ENCODE measurements around the gene LRRN2.
"Not testable (repeated sequence)": the region's sequence is repeated elsewhere in the genome, so short reads cannot be mapped to it uniquely, and the experiment has no call there.

LRRN2 gene

GRCh38 chr1:204685236-204686006 lies at the start of gene LRRN2:
LRRN2 (minus strand) TSS chr1:204685738; CDS start chr1:204619992, 65,746 bp downstream.
- peak; percentile 14 for DNase-seq

DNA sequence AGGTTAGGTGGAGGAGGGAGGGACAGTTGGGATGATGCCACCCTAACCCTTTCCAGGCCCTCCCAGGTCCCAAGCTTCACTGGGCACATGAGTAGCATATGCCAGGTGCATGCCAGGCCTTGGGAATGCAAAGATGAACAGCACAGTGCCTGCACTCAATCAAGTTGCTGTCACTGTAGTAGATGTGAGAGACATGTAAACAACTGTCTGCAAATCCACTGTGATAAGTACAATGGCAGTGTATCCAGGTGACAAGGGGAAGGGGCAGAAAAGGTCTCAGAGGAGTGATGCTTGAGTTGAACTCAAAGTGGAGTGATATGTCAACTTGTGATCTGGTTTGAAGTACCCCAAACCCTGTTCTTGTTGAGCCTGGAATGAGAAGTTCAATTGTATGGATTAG lies 49.5 kb upstream of the LRRN2 start:
- no peak for DNase-seq

- no peak for DNase-seq
Measured at GRCh38 chr1:204733869-204734596, 48.5 kb upstream of the LRRN2 start.

DNA sequence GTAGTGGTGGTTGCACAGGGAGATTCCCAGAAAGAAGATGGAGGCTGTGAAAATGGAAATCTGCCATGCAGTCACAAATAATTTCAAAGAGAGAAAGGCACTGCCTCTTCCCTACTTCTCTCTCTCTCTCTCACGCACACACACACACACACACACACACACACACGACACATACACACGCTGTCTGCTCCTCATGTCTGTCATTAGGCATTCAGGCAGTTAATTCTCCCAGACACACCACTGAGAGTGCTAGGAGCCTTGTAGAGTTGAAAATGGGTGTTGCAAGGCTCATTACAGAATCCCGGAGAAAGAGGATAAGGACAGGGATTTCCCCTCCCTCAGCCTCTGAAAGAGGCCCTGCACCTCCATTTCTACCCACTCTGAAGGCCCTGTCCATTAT lies 47.8 kb upstream of the LRRN2 start:
- DNase-seq: no peak

GRCh38 chr1:204731985-204732575 lies 46.5 kb upstream of the LRRN2 start:
- no peak for DNase-seq

- no peak for DNase-seq
Measured at GRCh38 chr1:204731509-204731908, 46.0 kb upstream of the LRRN2 start.

GRCh38 chr1:204730826-204731459 lies 45.4 kb upstream of the LRRN2 start:
- no peak for DNase-seq

GRCh38 chr1:204729516-204729915 lies 44.0 kb upstream of the LRRN2 start:
- no peak for DNase-seq

DNA sequence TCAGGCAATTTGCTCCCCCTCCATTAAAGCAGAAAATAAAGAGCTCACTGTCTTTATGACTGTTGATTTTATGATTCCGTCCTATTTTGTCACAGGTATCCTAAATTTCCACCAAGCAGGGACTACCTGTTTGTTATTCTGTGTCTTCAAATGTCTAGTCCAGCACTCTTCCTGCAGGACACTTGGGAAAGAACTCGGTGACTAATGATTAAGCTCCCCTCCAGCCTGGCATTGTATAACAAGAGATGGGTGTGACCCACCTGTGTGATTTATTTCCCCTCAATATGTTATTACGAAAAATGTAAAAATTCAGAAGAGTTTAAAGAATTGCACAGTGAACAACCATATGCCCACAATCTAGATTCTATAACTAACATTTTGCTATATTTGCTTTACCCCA lies 42.9 kb upstream of the LRRN2 start:
- DNase-seq: no peak

DNA sequence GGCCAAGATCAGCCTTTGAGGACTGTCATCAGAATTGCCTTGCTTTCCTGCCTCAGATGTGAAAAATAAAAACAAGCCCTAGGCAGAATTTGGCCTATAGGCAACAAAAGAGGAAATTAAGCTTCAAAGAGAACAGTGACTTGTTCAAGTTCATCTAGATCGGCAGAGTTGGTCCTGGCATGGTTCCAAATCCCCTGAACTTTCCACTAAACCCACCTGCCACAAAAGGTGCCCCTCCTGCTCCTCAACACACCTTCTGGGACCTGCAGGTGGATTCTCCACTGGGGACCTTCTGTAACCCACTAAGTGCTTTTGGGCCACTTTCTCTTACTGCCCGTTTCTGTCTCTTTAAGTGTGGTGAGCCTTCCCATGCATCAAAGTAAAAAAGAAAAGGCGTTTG lies 42.5 kb upstream of the LRRN2 start:
- DNase-seq: no peak

DNA sequence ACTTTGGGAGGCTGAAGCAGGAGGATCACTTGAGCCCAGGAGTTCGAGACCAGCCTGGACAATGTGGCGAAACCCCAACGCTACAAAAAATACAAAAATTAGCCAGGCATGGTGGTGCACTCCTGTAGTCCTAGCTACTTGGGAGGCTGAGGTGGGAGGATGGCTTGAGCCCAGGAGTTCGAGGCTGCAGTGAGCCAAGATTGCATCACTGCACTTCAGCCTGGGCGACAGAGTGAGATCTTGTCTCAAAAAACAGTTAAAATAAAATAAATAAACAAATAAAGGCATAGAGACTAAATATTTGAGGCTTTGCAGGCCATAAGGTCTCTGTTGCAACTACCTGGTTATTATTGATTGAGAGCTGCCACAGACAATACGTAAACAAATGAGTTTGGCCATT lies 41.9 kb upstream of the LRRN2 start:
- not testable (repeated sequence) for DNase-seq

DNA sequence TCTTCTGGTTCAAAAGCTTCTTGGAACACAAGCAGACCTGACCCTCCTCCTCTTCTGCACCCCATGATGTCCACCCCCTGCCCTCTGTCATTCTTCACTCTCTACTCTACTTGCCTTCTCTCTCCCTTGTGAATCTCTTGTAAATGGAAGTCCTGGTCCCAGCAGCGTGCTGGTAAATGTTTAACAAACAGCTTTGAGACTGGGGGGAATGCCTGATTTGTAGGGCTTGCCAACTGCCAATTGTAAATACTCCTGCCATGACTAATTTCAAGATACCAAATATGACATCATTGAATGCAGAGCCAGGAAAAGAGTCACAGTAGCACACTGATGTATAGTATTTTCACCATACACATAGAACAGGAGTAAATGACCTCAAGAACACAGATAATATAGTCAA lies 40.9 kb upstream of the LRRN2 start:
- peak; percentile 34 for DNase-seq

DNA sequence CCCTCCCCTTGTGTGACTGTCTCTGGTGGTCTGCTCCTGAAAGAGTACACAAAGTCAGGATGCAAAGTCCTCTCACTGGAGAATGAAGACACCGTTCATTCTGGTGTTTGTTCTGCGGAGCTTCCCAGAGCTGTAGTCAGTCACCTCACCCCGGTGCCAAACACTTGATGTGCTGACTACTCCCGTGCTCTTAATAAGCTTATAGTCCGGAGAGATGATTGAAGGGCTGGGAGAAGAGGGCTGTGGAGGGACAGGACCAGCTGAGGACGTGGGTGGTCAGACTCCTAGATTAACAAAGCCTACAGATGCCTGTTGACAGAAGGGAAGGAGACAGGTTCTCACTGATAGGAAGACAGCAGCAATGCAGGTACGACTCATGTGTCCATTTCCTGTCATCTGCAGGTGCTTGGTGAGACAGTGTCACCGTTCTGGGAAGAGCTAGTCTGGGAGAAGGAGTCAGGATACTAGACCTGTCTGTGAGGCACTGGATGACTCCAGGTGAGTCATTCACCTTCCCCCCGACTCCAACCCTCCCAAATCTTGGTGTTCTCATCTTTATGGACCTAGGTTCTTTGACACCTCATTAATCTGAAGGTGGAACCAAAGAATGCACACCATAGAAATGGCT lies 40.4 kb upstream of the LRRN2 start:
- DNase-seq: no peak

DNA sequence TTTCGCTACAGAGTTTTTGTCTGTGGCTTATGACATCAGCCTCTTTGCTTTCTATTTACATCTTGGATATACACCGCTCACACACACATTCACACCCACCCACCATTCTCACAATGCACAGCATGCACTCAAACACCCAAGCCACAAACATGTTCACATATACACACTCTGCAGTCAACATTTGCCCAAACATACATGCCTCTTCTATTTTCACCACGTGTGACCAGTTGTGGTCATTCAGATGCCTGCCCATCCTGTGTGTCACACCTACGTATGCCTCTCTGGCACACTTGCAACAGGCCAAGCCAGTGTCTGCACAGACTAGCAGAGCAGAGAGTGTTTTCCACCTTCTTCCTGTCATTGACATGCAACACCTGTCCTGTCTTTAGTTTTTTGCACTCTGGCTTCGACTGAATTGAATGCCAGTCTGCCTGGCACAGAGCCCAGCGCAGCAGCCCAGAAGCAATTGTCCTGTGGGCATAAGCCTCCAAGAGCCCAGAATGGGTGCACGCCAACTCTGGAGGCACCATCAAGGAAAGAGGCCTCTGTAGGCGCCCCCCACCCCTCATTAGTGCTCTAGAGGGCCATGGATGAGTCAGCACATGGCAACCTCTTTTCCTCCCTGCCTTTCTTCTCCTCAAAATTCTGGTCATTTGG lies 37.7 kb upstream of the LRRN2 start:
- DNase-seq: peak; percentile 93

DNA sequence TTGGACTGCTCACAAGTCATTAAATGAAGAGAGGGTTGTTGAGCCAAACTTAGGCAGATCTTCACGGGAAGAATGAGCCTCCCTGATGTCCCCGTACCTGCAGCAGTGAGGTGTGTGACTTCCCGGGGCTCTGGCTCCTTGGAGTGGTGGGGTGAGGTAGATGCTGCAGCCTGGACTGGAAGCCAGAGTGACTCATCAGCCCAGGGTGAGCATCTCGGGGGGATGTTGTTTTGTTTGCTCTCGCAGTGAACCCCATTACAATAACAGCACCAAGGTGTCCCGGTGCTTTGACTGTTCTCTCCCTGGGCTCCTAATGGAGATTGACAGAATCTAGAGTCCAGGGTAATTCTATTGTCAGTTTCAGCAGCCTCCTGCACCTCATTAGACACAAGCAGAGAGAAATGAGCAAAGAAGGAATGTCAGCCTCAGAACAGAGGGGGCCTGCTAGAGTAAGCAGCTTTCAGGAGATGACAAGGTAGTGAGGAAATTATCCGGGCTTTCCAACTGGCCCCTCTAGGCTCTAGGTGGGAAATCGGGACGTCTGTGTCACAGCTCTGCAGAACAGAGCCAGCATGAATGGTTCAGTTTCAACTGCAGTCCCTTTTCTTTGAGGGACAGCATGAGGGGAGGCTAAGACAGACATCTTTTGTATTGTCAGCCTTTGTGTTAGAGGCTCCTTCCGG lies 36.0 kb upstream of the LRRN2 start:
- DNase-seq: no peak

DNA sequence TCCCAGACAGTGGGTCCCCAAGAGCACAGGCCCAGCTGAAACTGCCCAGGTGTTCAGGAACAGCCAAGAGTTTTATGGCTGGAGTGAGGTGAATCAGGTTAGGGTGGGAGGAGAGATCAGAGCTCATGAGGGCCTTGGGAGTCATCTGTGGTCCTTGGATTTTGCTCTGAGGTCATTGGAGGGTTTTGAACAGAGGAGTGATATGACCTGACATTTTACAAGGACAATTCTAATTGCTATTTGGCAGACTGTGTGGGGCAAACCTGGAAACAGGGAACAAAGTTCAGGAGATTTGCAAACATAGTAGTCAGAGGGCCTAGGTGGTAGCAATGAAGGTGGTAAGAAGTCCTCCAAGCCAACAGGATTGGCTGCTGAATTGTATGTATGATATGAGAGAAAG lies 31.1 kb upstream of the LRRN2 start:
- no peak for DNase-seq

- no peak for DNase-seq
Measured at GRCh38 chr1:204714861-204715511, 29.4 kb upstream of the LRRN2 start.

DNA sequence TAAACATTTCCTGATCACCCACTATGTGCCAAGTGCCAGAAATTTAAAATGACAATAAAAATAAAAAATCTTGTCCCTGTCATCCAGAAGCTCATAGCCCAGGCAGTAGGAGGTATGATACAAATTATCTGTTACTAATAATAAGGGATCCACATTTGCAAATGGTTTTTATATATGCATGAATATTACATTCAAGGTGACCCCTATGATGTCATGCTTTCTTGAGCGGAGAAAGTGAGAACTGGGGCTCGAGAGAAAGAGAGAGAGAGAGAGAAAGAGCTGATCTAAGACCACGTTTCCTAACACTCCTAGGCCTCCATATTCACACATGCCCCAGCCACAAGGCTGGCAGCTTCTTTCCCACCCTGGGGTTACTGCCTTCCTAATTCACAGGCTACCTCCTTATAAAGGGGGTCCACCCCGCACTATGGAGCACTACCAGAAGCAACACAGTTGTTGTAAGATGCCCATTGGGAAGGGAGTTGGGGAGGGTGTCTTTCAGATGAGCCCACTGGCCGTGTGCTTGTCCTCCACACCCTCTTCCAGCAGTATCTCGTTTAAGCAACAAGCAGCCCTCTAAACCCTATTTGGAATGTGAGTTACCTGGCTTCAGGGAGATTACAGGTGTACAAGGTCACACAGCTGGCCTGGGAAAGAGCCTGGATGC lies 28.8 kb upstream of the LRRN2 start:
- DNase-seq: no peak

- DNase-seq: no peak
Measured at GRCh38 chr1:204713541-204713940, 28.0 kb upstream of the LRRN2 start.

- DNase-seq: no peak
Measured at GRCh38 chr1:204712708-204713430, 27.3 kb upstream of the LRRN2 start.

Measured in NCI-H774 (cell line).